Measurements from ENCODE around the gene ING1.

ING1 gene

GRCh38 chr13:110705356-110705825 is 8.1 kb upstream of the ING1 start:
- no peak for DNase-seq
- peak overlapping the region; percentile 62 for H3K4me3 ChIP-seq (ENCODE audit: low read depth, low read length)

GRCh38 chr13:110705826-110706569 is 7.5 kb upstream of the ING1 start, which contains the start of gene CARS2:
CARS2 (minus strand) TSS chr13:110706116; CDS start chr13:110706093, 23 bp downstream.
- DNase-seq: peak; percentile 99
- TF ChIP-seq CTCF (IDR thresholded peaks at IDR 0.05; ENCODE audit: low read depth, low read length): no peak; the same call in 1 of the 2 replicates
- no peaks in the 10 kb centered on the region for H3K9me3 ChIP-seq
- peak within 1 kb of the TSS; percentile 62 for H3K4me3 ChIP-seq (ENCODE audit: low read depth, low read length)
- no peaks in the 10 kb centered on the region for H3K27me3 ChIP-seq
- H3K36me3 ChIP-seq: peaks cover 12% of the 10 kb centered on the region
- H3K4me1 ChIP-seq: peaks cover 12% of the 10 kb centered on the region

More at GRCh38 chr13:110705356-110705825, 8.1 kb upstream of the ING1 start:
- no peak for TF ChIP-seq CTCF (IDR thresholded peaks at IDR 0.05; ENCODE audit: low read depth, low read length)
- H3K36me3 ChIP-seq: peaks cover 16% of the 10 kb centered on the region
- no peaks in the 10 kb centered on the region for H3K9me3 ChIP-seq
- no peaks in the 10 kb centered on the region for H3K27me3 ChIP-seq
- peaks cover 12% of the 10 kb centered on the region for H3K4me1 ChIP-seq

- no peak for DNase-seq
- H3K9me3 ChIP-seq: no peaks in the 10 kb centered on the region
- peaks cover 12% of the 10 kb centered on the region for H3K4me1 ChIP-seq
- no peak for TF ChIP-seq CTCF (IDR thresholded peaks at IDR 0.05; ENCODE audit: low read depth, low read length)
- H3K4me3 ChIP-seq (ENCODE audit: low read depth, low read length): peak overlapping the region; percentile 62
- peaks cover 6% of the 10 kb centered on the region for H3K36me3 ChIP-seq
- no peaks in the 10 kb centered on the region for H3K27me3 ChIP-seq
Measured at GRCh38 chr13:110706570-110707372, 6.7 kb upstream of the ING1 start.

GRCh38 chr13:110712081-110712848 is 1.2 kb upstream of the ING1 start:
- Histone ChIP-seq H3K27me3 (no peaks in the 10 kb centered on the region), H3K9me3 (no peaks in the 10 kb centered on the region), H3K4me1 (no peaks in the 10 kb centered on the region), H3K4me3 (ENCODE audit: low read depth, low read length) (peak overlapping the region; percentile 90), H3K36me3 (no peaks in the 10 kb centered on the region)
- DNase-seq: peak; percentile 89
- no peak for TF ChIP-seq CTCF (IDR thresholded peaks at IDR 0.05; ENCODE audit: low read depth, low read length)

GRCh38 chr13:110712849-110713641 is 455 bp upstream of the ING1 start:
- H3K27me3 ChIP-seq: no peaks in the 10 kb centered on the region
- peak; percentile 99 for DNase-seq

More at GRCh38 chr13:110712849-110713641, 455 bp upstream of the ING1 start:
- no peaks in the 10 kb centered on the region for H3K9me3 ChIP-seq
- no peak for TF ChIP-seq CTCF (IDR thresholded peaks at IDR 0.05; ENCODE audit: low read depth, low read length)
- H3K4me1 ChIP-seq: no peaks in the 10 kb centered on the region
- no peaks in the 10 kb centered on the region for H3K36me3 ChIP-seq
- peak overlapping the region; percentile 90 for H3K4me3 ChIP-seq (ENCODE audit: low read depth, low read length)
